ENCODE results near the gene SEC63.
"Not testable (repeated sequence)": the region's sequence is repeated elsewhere in the genome, so short reads cannot be mapped to it uniquely, and the experiment has no call there.

The SEC63 gene

GRCh38 chr6:107941199-107941598 lies 16.8 kb downstream of the SEC63 start:
- H3K4me3 ChIP-seq (ENCODE audit: low read length) = no peak overlapping the region
- no peak for DNase-seq (ENCODE audit: low read depth)
- TF ChIP-seq, protein P1, sequence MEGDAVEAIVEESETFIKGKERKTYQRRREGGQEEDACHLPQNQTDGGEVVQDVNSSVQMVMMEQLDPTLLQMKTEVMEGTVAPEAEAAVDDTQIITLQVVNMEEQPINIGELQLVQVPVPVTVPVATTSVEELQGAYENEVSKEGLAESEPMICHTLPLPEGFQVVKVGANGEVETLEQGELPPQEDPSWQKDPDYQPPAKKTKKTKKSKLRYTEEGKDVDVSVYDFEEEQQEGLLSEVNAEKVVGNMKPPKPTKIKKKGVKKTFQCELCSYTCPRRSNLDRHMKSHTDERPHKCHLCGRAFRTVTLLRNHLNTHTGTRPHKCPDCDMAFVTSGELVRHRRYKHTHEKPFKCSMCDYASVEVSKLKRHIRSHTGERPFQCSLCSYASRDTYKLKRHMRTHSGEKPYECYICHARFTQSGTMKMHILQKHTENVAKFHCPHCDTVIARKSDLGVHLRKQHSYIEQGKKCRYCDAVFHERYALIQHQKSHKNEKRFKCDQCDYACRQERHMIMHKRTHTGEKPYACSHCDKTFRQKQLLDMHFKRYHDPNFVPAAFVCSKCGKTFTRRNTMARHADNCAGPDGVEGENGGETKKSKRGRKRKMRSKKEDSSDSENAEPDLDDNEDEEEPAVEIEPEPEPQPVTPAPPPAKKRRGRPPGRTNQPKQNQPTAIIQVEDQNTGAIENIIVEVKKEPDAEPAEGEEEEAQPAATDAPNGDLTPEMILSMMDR (conservative IDR thresholded peaks at IDR 0.05; ENCODE audit: low read depth, low read length) = no peak

GRCh38 chr6:107936910-107937292 lies 21.1 kb downstream of the SEC63 start:
- not testable (repeated sequence) for H3K4me3 ChIP-seq (ENCODE audit: low read length); DNase-seq (ENCODE audit: low read depth)

- DNase-seq (ENCODE audit: low read depth) = no peak
- TF ChIP-seq, protein P1 (conservative IDR thresholded peaks at IDR 0.05; ENCODE audit: low read depth, low read length) = no peak
- no peak overlapping the region for H3K4me3 ChIP-seq (ENCODE audit: low read length)
Observed at GRCh38 chr6:107936162-107936909, 21.7 kb downstream of the SEC63 start.

GRCh38 chr6:107934229-107934628 lies 23.8 kb downstream of the SEC63 start:
- not testable (repeated sequence) for DNase-seq (ENCODE audit: low read depth); H3K4me3 ChIP-seq (ENCODE audit: low read length)

DNA sequence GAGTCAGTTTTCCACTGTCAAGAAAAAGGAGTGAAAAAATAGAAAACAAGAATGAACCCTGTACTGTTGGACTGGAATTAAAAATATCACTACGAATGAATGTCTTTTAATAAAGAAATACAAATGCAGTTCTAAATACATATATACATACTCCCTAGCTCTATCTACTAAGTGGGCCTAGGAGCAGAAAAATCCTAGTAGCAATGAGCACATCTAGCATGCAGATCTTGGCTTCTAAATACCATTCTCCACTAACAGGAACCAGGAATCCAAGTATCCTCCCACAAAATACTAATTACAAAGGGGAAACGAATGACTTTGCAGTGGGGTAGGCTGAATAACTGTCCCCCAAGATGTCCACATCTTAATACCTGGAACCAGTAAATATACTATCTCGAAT lies 25.4 kb downstream of the SEC63 start:
- no peak for DNase-seq (ENCODE audit: low read depth)
- no peak overlapping the region for H3K4me3 ChIP-seq (ENCODE audit: low read length)
- TF ChIP-seq, protein P1 (conservative IDR thresholded peaks at IDR 0.05; ENCODE audit: low read depth, low read length) = no peak

GRCh38 chr6:107931894-107932293 lies 26.1 kb downstream of the SEC63 start:
- TF ChIP-seq, protein P1 (conservative IDR thresholded peaks at IDR 0.05; ENCODE audit: low read depth, low read length) = no peak

DNA sequence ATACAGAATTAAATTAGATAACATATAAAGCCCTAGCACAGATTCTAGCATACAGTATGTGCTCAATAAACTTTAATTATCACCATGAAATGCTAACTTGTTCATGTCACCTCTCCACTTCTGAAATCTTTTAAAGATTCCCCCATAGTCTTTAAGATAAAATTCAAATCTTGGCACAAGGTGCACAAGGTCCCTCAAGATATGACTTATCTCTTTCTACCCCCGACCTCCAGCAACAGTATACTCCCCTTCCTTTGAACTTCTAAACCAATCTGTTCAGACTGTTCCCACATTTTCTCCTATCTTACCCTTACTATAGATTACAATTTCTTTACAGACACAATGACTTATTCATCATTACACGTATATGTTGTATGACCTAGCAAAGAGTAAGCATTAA lies 29.0 kb downstream of the SEC63 start:
- no peak for DNase-seq (ENCODE audit: low read depth)
- TF ChIP-seq, protein P1 (conservative IDR thresholded peaks at IDR 0.05; ENCODE audit: low read depth, low read length) = no peak
- no peak overlapping the region for H3K4me3 ChIP-seq (ENCODE audit: low read length)

More at GRCh38 chr6:107931894-107932293, 26.1 kb downstream of the SEC63 start:
- no peak overlapping the region for H3K4me3 ChIP-seq (ENCODE audit: low read length)
- DNase-seq (ENCODE audit: low read depth) = no peak

GRCh38 chr6:107926697-107927544 lies 31.1 kb downstream of the SEC63 start:
- not testable (repeated sequence) for DNase-seq (ENCODE audit: low read depth); H3K4me3 ChIP-seq (ENCODE audit: low read length)
